Breast epithelium (tissue), 3 donors: ENCODE results near the gene ITGA5.

ENCODE experiments used
- CTCF ChIP-seq, 3 donors: fragments of 450-650 bp; IDR thresholded peaks; one replicate each; pipeline ENCODE4 v1.5.1; 2016 to 2017; ENCODE audit warnings: antibody characterized with exemption in 3 of 3, mild to moderate bottlenecking in 3 of 3, moderate library complexity in 3 of 3
- POLR2AphosphoS5 ChIP-seq, 3 donors: sonication (generic); formaldehyde crosslinking; IDR thresholded peaks; one replicate each; pipeline ENCODE4 v1.6.1; 2017; ENCODE audit warnings: antibody characterized with exemption in 3 of 3

GRCh38 chr12:54393743-54394142, 25.3 kb downstream of the ITGA5 start:
- TF ChIP-seq POLR2AphosphoS5 (IDR thresholded peaks at IDR 0.05) (no peak), CTCF (IDR thresholded peaks at IDR 0.05) (no peak)
